Fibroblast of villous mesenchyme (primary cell): ENCODE results near the gene HOXB5. TPM values are rescaled to one million over a fixed set of nuclear protein-coding genes. Genes with fewer than 3 reads are reported as not detected.

Source experiments
- DNase-seq: peaks from one replicate; pipeline ENCODE4 v3.0.0-alpha.2; 2010; ENCODE audit warnings: low read depth
- H3K4me3 ChIP-seq: 2 replicates; pipeline ENCODE4 v1.5.1; 2011; ENCODE audit warnings: low read depth, mild to moderate bottlenecking, low read length
- CTCF ChIP-seq: IDR thresholded peaks from 2 replicates; pipeline ENCODE4 v1.5.1; 2012; ENCODE audit warnings: low read depth, mild to moderate bottlenecking, low read length; ENCODE audit not compliant: insufficient read depth
- total RNA-seq: library from RNA; depleted of rRNA; stranded (reverse); fragments of >200 nt; gene quantifications from 2 replicates; pipeline ENCODE4 v1.2.3, GENCODE V29; 2012

The HOXB5 gene
- total RNA-seq, 1 donor: 0.43 TPM

GRCh38 chr17:48639136-48639535 lies 45.6 kb upstream of the HOXB5 start:
- H3K4me3 ChIP-seq: no peak overlapping the region
- DNase-seq: no peak
- no peak for TF ChIP-seq CTCF

- DNase-seq: peak; percentile 54
- no peak for TF ChIP-seq CTCF
- no peak overlapping the region for H3K4me3 ChIP-seq
Observed at GRCh38 chr17:48637323-48638260, 44.0 kb upstream of the HOXB5 start.

GRCh38 chr17:48636177-48637018 lies 42.8 kb upstream of the HOXB5 start:
- DNase-seq: peak; percentile 74
- peak; percentile 68 for TF ChIP-seq CTCF
- no peak overlapping the region for H3K4me3 ChIP-seq

- no peak overlapping the region for H3K4me3 ChIP-seq
- no peak for TF ChIP-seq CTCF
- no peak for DNase-seq
Observed at GRCh38 chr17:48634493-48635208, 41.1 kb upstream of the HOXB5 start.

GRCh38 chr17:48633266-48633677 lies 39.7 kb upstream of the HOXB5 start:
- DNase-seq: no peak
- H3K4me3 ChIP-seq: no peak overlapping the region
- no peak for TF ChIP-seq CTCF

GRCh38 chr17:48632579-48633265 lies 39.1 kb upstream of the HOXB5 start:
- DNase-seq: no peak

More at GRCh38 chr17:48632579-48633265, 39.1 kb upstream of the HOXB5 start:
- H3K4me3 ChIP-seq: no peak overlapping the region
- TF ChIP-seq CTCF: no peak
